GM10248 (cell line): ENCODE results near the gene ANKK1.

Experiments used
- CTCF ChIA-PET: fragments of 300-600 bp; sonication (Branson Sonifier 250); formaldehyde crosslinking; extraction: SDS; loops from one replicate; lab custom pipeline; 2021; ENCODE audit warnings: antibody characterized with exemption; lab: Yijun Ruan, JAX
- POLR2A ChIA-PET: fragments of 350-650 bp; sonication (Branson Sonifier 250); formaldehyde crosslinking; extraction: SDS; loops from one replicate; lab custom pipeline; 2020; ENCODE audit warnings: antibody characterized with exemption; lab: Yijun Ruan, JAX
- DNase-seq: peaks from one replicate; pipeline ENCODE4 v3.0.0; 2012; ENCODE audit errors: extremely low spot score
- TF ChIP-seq, protein P1 (sequence below): IDR thresholded peaks from 2 replicates; pipeline ENCODE4 v1.5.1; 2012; ENCODE audit warnings: mild to moderate bottlenecking, low read depth; ENCODE audit errors: extremely low read depth, missing control alignments, control extremely low read depth

ANKK1 gene

DNA sequence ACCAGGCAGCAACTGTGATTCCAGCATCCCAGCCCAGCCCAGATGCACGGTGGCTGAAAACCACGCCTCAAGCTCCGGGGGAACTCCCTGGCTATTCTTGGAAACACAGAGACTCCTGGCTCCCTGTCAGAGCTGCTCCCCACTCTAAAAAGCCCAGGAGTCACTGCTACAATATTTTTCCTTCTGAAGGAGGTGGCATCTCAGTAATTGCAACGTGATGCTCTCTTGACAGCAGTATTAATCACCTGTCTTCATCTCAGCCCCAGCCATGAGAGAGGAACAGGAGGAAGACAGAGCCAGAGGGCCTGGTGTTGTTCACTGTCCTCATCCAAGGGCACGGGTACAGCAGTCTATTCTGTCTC, 60.7 kb downstream of the ANKK1 start:
- ChIA-PET POLR2A (no interaction called here), CTCF (interaction anchor here (1.5 to 1.7 kb wide), 2 partner anchors 9 to 11 kb away, joined by 4 read pairs; no protein-coding TSS in a partner anchor)
- no peak for DNase-seq
- TF ChIP-seq, protein P1, sequence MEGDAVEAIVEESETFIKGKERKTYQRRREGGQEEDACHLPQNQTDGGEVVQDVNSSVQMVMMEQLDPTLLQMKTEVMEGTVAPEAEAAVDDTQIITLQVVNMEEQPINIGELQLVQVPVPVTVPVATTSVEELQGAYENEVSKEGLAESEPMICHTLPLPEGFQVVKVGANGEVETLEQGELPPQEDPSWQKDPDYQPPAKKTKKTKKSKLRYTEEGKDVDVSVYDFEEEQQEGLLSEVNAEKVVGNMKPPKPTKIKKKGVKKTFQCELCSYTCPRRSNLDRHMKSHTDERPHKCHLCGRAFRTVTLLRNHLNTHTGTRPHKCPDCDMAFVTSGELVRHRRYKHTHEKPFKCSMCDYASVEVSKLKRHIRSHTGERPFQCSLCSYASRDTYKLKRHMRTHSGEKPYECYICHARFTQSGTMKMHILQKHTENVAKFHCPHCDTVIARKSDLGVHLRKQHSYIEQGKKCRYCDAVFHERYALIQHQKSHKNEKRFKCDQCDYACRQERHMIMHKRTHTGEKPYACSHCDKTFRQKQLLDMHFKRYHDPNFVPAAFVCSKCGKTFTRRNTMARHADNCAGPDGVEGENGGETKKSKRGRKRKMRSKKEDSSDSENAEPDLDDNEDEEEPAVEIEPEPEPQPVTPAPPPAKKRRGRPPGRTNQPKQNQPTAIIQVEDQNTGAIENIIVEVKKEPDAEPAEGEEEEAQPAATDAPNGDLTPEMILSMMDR, result no peak

DNA sequence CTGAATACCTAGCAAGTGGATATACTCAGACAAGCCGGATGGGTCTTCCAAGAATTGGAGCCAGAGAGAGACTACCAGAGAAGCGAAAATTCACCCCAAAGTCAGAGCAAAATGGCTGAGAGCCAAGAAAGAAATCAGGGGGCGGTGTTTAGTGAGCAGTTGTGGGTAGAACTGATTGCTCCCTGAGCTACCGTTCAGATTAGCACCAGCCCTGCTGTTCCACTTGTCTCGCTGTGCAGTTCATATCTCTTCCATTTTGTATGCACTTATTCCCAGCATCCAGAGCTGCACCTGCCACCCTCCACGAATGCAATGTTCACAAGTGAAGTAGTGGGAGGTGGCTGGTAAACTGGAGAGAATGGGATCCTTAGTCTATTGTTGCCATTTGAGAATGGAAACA, 62.2 kb downstream of the ANKK1 start:
- ChIA-PET CTCF (interaction anchor here (1.4 to 1.7 kb wide), 3 partner anchors 9 to 138 kb away, joined by 3 to 4 read pairs (median 3); no protein-coding TSS in a partner anchor), POLR2A (no interaction called here)
- DNase-seq, result no peak
- TF ChIP-seq, protein P1, result no peak
